Lower leg skin (tissue), 4 donors: ENCODE results near the gene HAX1. TPM values are rescaled to one million over a fixed set of nuclear protein-coding genes. Genes with fewer than 3 reads are reported as not detected.
"Not testable (repeated sequence)": the region's sequence is repeated elsewhere in the genome, so short reads cannot be mapped to it uniquely, and the experiment has no call there.

ENCODE experiments used
- DNase-seq, 2 donors: peaks; one replicate each; pipeline ENCODE4 v3.0.0-alpha.2; 2019; ENCODE audit warnings: low spot score in 2 of 2
- H3K4me3 ChIP-seq: fragments of 200-600 bp; sonication (generic); 2 replicates; pipeline ENCODE4 v1.5.1; 2017; ENCODE audit warnings: mild to moderate bottlenecking, low read depth; ENCODE audit not compliant: poor library complexity, severe bottlenecking
- CTCF ChIP-seq, 3 donors: fragments of 450-650 bp; IDR thresholded peaks; one replicate each; pipeline ENCODE4 v1.5.1; 2016; ENCODE audit warnings: antibody characterized with exemption in 3 of 3, mild to moderate bottlenecking in 3 of 3, moderate library complexity in 2 of 3
- POLR2A ChIP-seq, 2 donors: fragments of 450-650 bp; IDR thresholded peaks; one replicate each; pipeline ENCODE4 v1.6.1; 2016 to 2017; ENCODE audit warnings: antibody characterized with exemption in 2 of 2, mild to moderate bottlenecking in 1 of 2, moderate library complexity in 1 of 2
- WGBS, 2 donors: methylation state at CpG; one replicate each; pipeline ENCODE4 v1.1.5; 2018; 5-methylcytosine and 5-hydroxymethylcytosine counted together
- intact Hi-C: fragments of 100-400 bp; cut with DNase I; formaldehyde crosslinking; loops from one replicate; pipeline ENCODE4 v1.15.0; 2023; ENCODE audit warnings: low total_unique reads
- total RNA-seq, 4 donors: library from RNA; depleted of rRNA; stranded (reverse); fragments of >200 nt; gene quantifications; one replicate each; pipeline ENCODE4 v1.1.0, GENCODE V29; 2016

The HAX1 gene
- total RNA-seq, 4 donors from 2014 or later: 52.7 to 83.4 (median 71.6) TPM

GRCh38 chr1:154306151-154306550, 33.7 kb downstream of the HAX1 start:
- 78 to 89% methylated on average over 3 of the region's 3 CpGs for WGBS, 2 donors
- intact Hi-C loops: no loop called here
- no peak overlapping the region for H3K4me3 ChIP-seq
- TF ChIP-seq CTCF (IDR thresholded peaks at IDR 0.05) (no peak), POLR2A (IDR thresholded peaks at IDR 0.05) (no peak)
- DNase-seq: no peak

GRCh38 chr1:154307670-154308270, 35.3 kb downstream of the HAX1 start:
- H3K4me3 ChIP-seq, intact Hi-C loops, DNase-seq: not testable (repeated sequence)
- WGBS, 2 donors: 33 to 40% methylated on average over 4 of the region's 4 CpGs

GRCh38 chr1:154309136-154309535, 36.7 kb downstream of the HAX1 start:
- 78 to 87% methylated on average over 7 of the region's 7 CpGs for WGBS, 2 donors
- H3K4me3 ChIP-seq, DNase-seq, intact Hi-C loops: not testable (repeated sequence)

- DNase-seq, intact Hi-C loops, H3K4me3 ChIP-seq: not testable (repeated sequence)
- WGBS, 2 donors: 86% methylated on average over 13 of the region's 13 CpGs
These were observed 40.0 kb downstream of the HAX1 start for GRCh38 chr1:154312229-154313065.

GRCh38 chr1:154313066-154313356, 40.6 kb downstream of the HAX1 start:
- no peak for DNase-seq
- WGBS, 2 donors: 84 to 85% methylated on average over 10 of the region's 10 CpGs
- intact Hi-C loops: no loop called here
- no peak overlapping the region for H3K4me3 ChIP-seq
- no peak for TF ChIP-seq POLR2A (IDR thresholded peaks at IDR 0.05)
- no peak for TF ChIP-seq CTCF (IDR thresholded peaks at IDR 0.05)

- WGBS, 2 donors: 75 to 77% methylated on average over 3 of the region's 3 CpGs
- DNase-seq: not testable (repeated sequence)
These were observed 41.8 kb downstream of the HAX1 start for GRCh38 chr1:154314226-154314625.

GRCh38 chr1:154316704-154317103, 44.3 kb downstream of the HAX1 start:
- WGBS, 2 donors: 86 to 88% methylated on average over 1 of the region's 1 CpG
- no peak for DNase-seq
- intact Hi-C loops: no loop called here
- H3K4me3 ChIP-seq: no peak overlapping the region
- TF ChIP-seq CTCF (IDR thresholded peaks at IDR 0.05) (no peak), POLR2A (IDR thresholded peaks at IDR 0.05) (no peak)

More at GRCh38 chr1:154314226-154314625, 41.8 kb downstream of the HAX1 start:
- intact Hi-C loops, H3K4me3 ChIP-seq: not testable (repeated sequence)

GRCh38 chr1:154318386-154318785, 46.0 kb downstream of the HAX1 start:
- intact Hi-C loops: no loop called here
- no peak for DNase-seq
- no peak overlapping the region for H3K4me3 ChIP-seq
- WGBS, 2 donors: 72 to 81% methylated on average over 4 of the region's 4 CpGs
- TF ChIP-seq CTCF (IDR thresholded peaks at IDR 0.05) (no peak), POLR2A (IDR thresholded peaks at IDR 0.05) (no peak)
